GM18526 (cell line): ENCODE measurements around the gene ABI1.

Source experiments
- POLR2A ChIP-seq: IDR thresholded peaks from 3 replicates; pipeline ENCODE4 v1.6.1; 2011; ENCODE audit not compliant: insufficient read length; ENCODE audit errors: extremely low read depth

The ABI1 gene

GRCh38 chr10:26743841-26744240 lies 116.9 kb downstream of the ABI1 start:
- no peak for TF ChIP-seq POLR2A

GRCh38 chr10:26743091-26743490 lies 117.7 kb downstream of the ABI1 start:
- no peak for TF ChIP-seq POLR2A

- no peak for TF ChIP-seq POLR2A
These were observed 119.4 kb downstream of the ABI1 start for GRCh38 chr10:26741368-26741767.

- TF ChIP-seq POLR2A: no peak
These were observed 121.6 kb downstream of the ABI1 start for GRCh38 chr10:26739071-26739631.

- TF ChIP-seq POLR2A: no peak
These were observed 122.4 kb downstream of the ABI1 start for GRCh38 chr10:26738301-26738911.

GRCh38 chr10:26737730-26738129 lies 123.0 kb downstream of the ABI1 start:
- TF ChIP-seq POLR2A: no peak

- TF ChIP-seq POLR2A: no peak
These were observed 125.3 kb downstream of the ABI1 start for GRCh38 chr10:26735435-26735834.

GRCh38 chr10:26733750-26734568 lies 126.8 kb downstream of the ABI1 start:
- TF ChIP-seq POLR2A: no peak

- no peak for TF ChIP-seq POLR2A
These were observed 130.2 kb downstream of the ABI1 start for GRCh38 chr10:26730552-26730951.

- TF ChIP-seq POLR2A: no peak
These were observed 131.4 kb downstream of the ABI1 start for GRCh38 chr10:26729395-26729794.

GRCh38 chr10:26728957-26729356 lies 131.8 kb downstream of the ABI1 start:
- TF ChIP-seq POLR2A: no peak

- TF ChIP-seq POLR2A: no peak
These were observed 133.8 kb downstream of the ABI1 start for GRCh38 chr10:26727005-26727404.

GRCh38 chr10:26725837-26726727 lies 134.7 kb downstream of the ABI1 start:
- TF ChIP-seq POLR2A: no peak

- no peak for TF ChIP-seq POLR2A
These were observed 137.7 kb downstream of the ABI1 start for GRCh38 chr10:26723016-26723415.

- TF ChIP-seq POLR2A: no peak
These were observed 139.2 kb downstream of the ABI1 start for GRCh38 chr10:26721561-26721960.
